SK-N-SH (cell line): ENCODE results near the gene IRAG1. TPM values are rescaled to one million over a fixed set of nuclear protein-coding genes. Genes with fewer than 3 reads are reported as not detected.

Experiments
- CTCF ChIA-PET: fragments of 300-600, 350-600 bp; formaldehyde crosslinking; extraction: SDS; loops from one replicate; lab custom pipeline; 2021; lab: Yijun Ruan, JAX
- POLR2A ChIA-PET: fragments of 350-600 bp; sonication (Branson Sonifier 250); formaldehyde crosslinking; extraction: SDS; loops from one replicate; lab custom pipeline; 2020; ENCODE audit warnings: antibody characterized with exemption, inconsistent platforms; lab: Yijun Ruan, JAX
- DNase-seq: peaks from one replicate; pipeline ENCODE4 v3.0.0; 2012
- H2AFZ ChIP-seq: fragments of 200-600 bp; sonication (generic); 2 replicates; pipeline ENCODE4 v1.8.1; 2016; ENCODE audit warnings: antibody characterized with exemption, mild to moderate bottlenecking, low read depth
- H3F3A ChIP-seq: fragments of 200-600 bp; sonication (generic); replicated peaks from 2 replicates; pipeline ENCODE3; 2016; ENCODE audit warnings: antibody characterized with exemption, mild to moderate bottlenecking; ENCODE audit not compliant: insufficient read depth
- H3K27ac ChIP-seq, 2 experiments: fragments of 200-500 bp in 1 of 2; fragments of 200-600 bp in 1 of 2; sonication (Bioruptor generic) in 1 of 2; sonication (generic), shearing (Covaris generic) in 1 of 2; 2 replicates each; pipeline versions ENCODE4 v1.5.1 to v1.6.1; 2014 to 2016; ENCODE audit warnings: low read depth in 2 of 2, inconsistent platforms in 1 of 2, low read length in 1 of 2, mild to moderate bottlenecking in 1 of 2, mixed read lengths in 1 of 2
- H3K27me3 ChIP-seq: fragments of 200-600 bp; sonication (generic), shearing (Covaris generic); 2 replicates; pipeline ENCODE4 v1.6.1; 2016; ENCODE audit warnings: mixed run types; ENCODE audit not compliant: insufficient read depth
- H3K36me3 ChIP-seq, 2 experiments: fragments of 200-500 bp in 1 of 2; fragments of 200-600 bp in 1 of 2; sonication (Bioruptor generic) in 1 of 2; sonication (generic) in 1 of 2; replicated peaks in 1 of 2; 2 replicates each; pipeline versions ENCODE3 to v1.5.1; 2014 to 2016; ENCODE audit warnings: low read length in 1 of 2, mild to moderate bottlenecking in 1 of 2; ENCODE audit not compliant: insufficient read depth in 2 of 2, control insufficient read depth in 1 of 2
- H3K4me1 ChIP-seq, 2 experiments: fragments of 200-500 bp in 1 of 2; fragments of 200-600 bp in 1 of 2; sonication (Bioruptor generic) in 1 of 2; sonication (generic), shearing (Covaris generic) in 1 of 2; 2 replicates each; pipeline versions ENCODE4 v1.5.1 to v1.6.1; 2014 to 2016; ENCODE audit warnings: low read depth in 1 of 2, low read length in 1 of 2, mixed run types in 1 of 2; ENCODE audit not compliant: insufficient read depth in 2 of 2, control insufficient read depth in 1 of 2
- H3K4me2 ChIP-seq: fragments of 200-600 bp; sonication (generic), shearing (Covaris generic); 2 replicates; pipeline ENCODE4 v1.6.1; 2017; ENCODE audit warnings: mixed run types
- H3K4me3 ChIP-seq, 2 experiments: fragments of 200-500 bp in 1 of 2; fragments of 200-600 bp in 1 of 2; sonication (Bioruptor generic) in 1 of 2; sonication (generic), shearing (Covaris generic) in 1 of 2; 2 replicates each; pipeline versions ENCODE4 v1.5.1 to v1.8.1; 2014 to 2016; ENCODE audit warnings: low read depth in 2 of 2, inconsistent platforms in 1 of 2, low read length in 1 of 2, mild to moderate bottlenecking in 1 of 2, mixed read lengths in 1 of 2, moderate library complexity in 1 of 2
- H3K79me2 ChIP-seq: fragments of 200-600 bp; sonication (generic); 2 replicates; pipeline ENCODE4 v1.8.1; 2017; ENCODE audit warnings: mild to moderate bottlenecking; ENCODE audit not compliant: insufficient read depth
- H3K9ac ChIP-seq: fragments of 200-600 bp; sonication (generic); 2 replicates; pipeline ENCODE4 v1.6.1; 2017; ENCODE audit warnings: mixed run types
- H3K9me2 ChIP-seq: fragments of 200-600 bp; sonication (generic); 2 replicates; pipeline ENCODE4 v1.6.1; 2017; ENCODE audit warnings: mixed run types
- H3K9me3 ChIP-seq: fragments of 200-600 bp; sonication (generic); 2 replicates; pipeline ENCODE4 v1.6.1; 2017; ENCODE audit warnings: mixed run types, mild to moderate bottlenecking, moderate library complexity
- H4K20me1 ChIP-seq: fragments of 200-600 bp; sonication (generic); 2 replicates; pipeline ENCODE4 v1.6.1; 2017; ENCODE audit warnings: mild to moderate bottlenecking, mixed run types; ENCODE audit not compliant: insufficient read depth
- CHD2 ChIP-seq: fragments of 150-350 bp; IDR thresholded peaks from 2 replicates; pipeline ENCODE4 v1.6.1; 2018; ENCODE audit warnings: low read length; ENCODE audit not compliant: partially characterized antibody
- ELF1 ChIP-seq: IDR thresholded peaks from 2 replicates; pipeline ENCODE4 v1.4.0; 2012
- EP300 ChIP-seq, 2 experiments: IDR thresholded peaks; 2 replicates each; pipeline versions ENCODE4 v1.4.0 to v1.6.1; 2012; ENCODE audit warnings: borderline replicate concordance in 1 of 2, low read depth in 1 of 2, low read length in 1 of 2
- EZH2phosphoT487 ChIP-seq: fragments of 200-600 bp; sonication (generic); IDR thresholded peaks from 2 replicates; pipeline ENCODE4 v1.6.1; 2017; ENCODE audit warnings: low read depth, mixed run types, mild to moderate bottlenecking, antibody characterized with exemption, moderate library complexity, borderline replicate concordance
- FOSL2 ChIP-seq: IDR thresholded peaks from 2 replicates; pipeline ENCODE4 v1.4.0; 2012; ENCODE audit warnings: low read depth, mild to moderate bottlenecking, moderate library complexity, borderline replicate concordance
- FOXM1 ChIP-seq: IDR thresholded peaks from 2 replicates; pipeline ENCODE4 v1.4.0; 2012; ENCODE audit warnings: low read depth, mild to moderate bottlenecking
- JUND ChIP-seq: IDR thresholded peaks from 2 replicates; pipeline ENCODE4 v1.4.0; 2012
- NFIC ChIP-seq: IDR thresholded peaks from 2 replicates; pipeline ENCODE4 v1.4.0; 2012; ENCODE audit warnings: borderline replicate concordance
- RAD21 ChIP-seq: IDR thresholded peaks from 2 replicates; pipeline ENCODE4 v1.6.1; 2012; ENCODE audit warnings: mild to moderate bottlenecking, low read length
- REST ChIP-seq: IDR thresholded peaks from 2 replicates; pipeline ENCODE4 v1.6.1; 2012; ENCODE audit warnings: mild to moderate bottlenecking, low read depth, low read length, moderate library complexity
- RFX5 ChIP-seq: IDR thresholded peaks from 2 replicates; pipeline ENCODE4 v1.6.1; 2012; ENCODE audit warnings: mild to moderate bottlenecking, improper control_type of control experiment, low read length
- RXRA ChIP-seq: IDR thresholded peaks from 2 replicates; pipeline ENCODE4 v1.4.0; 2012; ENCODE audit warnings: low read depth, mild to moderate bottlenecking, borderline replicate concordance
- TAF1 ChIP-seq: IDR thresholded peaks from 2 replicates; pipeline ENCODE4 v1.6.1; 2012; ENCODE audit warnings: low read depth, mild to moderate bottlenecking, low read length, moderate library complexity, borderline replicate concordance
- TCF12 ChIP-seq: IDR thresholded peaks from 2 replicates; pipeline ENCODE4 v1.4.0; 2012
- TEAD4 ChIP-seq: IDR thresholded peaks from 2 replicates; pipeline ENCODE4 v1.4.0; 2012; ENCODE audit warnings: mild to moderate bottlenecking, borderline replicate concordance; ENCODE audit not compliant: insufficient read depth
- USF1 ChIP-seq: IDR thresholded peaks from 2 replicates; pipeline ENCODE4 v1.4.0; 2012; ENCODE audit warnings: low read depth, borderline replicate concordance
- ZBTB33 ChIP-seq: IDR thresholded peaks from 2 replicates; pipeline ENCODE4 v1.4.0; 2012; ENCODE audit warnings: low read depth, borderline replicate concordance
- WGBS: methylation state at CpG from one replicate; pipeline ENCODE4 v1.1.6; 2017; ENCODE audit warnings: low lambda C conversion rate; 5-methylcytosine and 5-hydroxymethylcytosine counted together
- polyA plus RNA-seq, 3 experiments: library from polyadenylated mRNA; depleted of rRNA; stranded (reverse); fragments of >200 nt; gene quantifications; 2 replicates each; pipeline ENCODE4 v1.2.3, GENCODE V29; 2012
- TF ChIP-seq, protein P1 (sequence below): fragments of 150-350 bp; IDR thresholded peaks from 2 replicates; pipeline ENCODE4 v1.6.1; 2017; ENCODE audit warnings: antibody characterized with exemption, low read length, low read depth, borderline replicate concordance

Gene IRAG1
- polyA plus RNA-seq, 1 of the 3 experiments (the other 2 are of a cell fraction) = 0.05 TPM

GRCh38 chr11:10646681-10647355 lies 46.7 kb downstream of the IRAG1 start:
- 91% methylated on average over 7 of the region's 8 CpGs for WGBS
- CTCF ChIA-PET = interaction anchor here (0.6 to 1.3 kb wide), 4 partner anchors 9 to 241 kb away, joined by 3 to 4 read pairs (median 4); partner anchors contain the start of gene RNF141
- no peak overlapping the region for H3K27ac ChIP-seq
- POLR2A ChIA-PET = no interaction called here
- H3K27me3 ChIP-seq = no peaks in the 10 kb centered on the region
- DNase-seq = no peak
- H2AFZ ChIP-seq = no peak overlapping the region
- no peaks in the 10 kb centered on the region for H3K9me2 ChIP-seq
- peaks cover 2 to 16% of the 10 kb centered on the region in 2 experiments; a peak in 2 of 4 replicates for H3K4me1 ChIP-seq
- H3K4me2 ChIP-seq = no peak overlapping the region
- no peaks in the 10 kb centered on the region for H3K9me3 ChIP-seq
- TF ChIP-seq RFX5 (no peak), TAF1 (no peak), FOXM1 (no peak), USF1 (no peak), JUND (no peak), FOSL2 (no peak), RAD21 (no peak), TCF12 (no peak), NFIC (no peak)
- no peak overlapping the region for H3K4me3 ChIP-seq
- no peaks in the 10 kb centered on the region for H3K36me3 ChIP-seq
- H3K79me2 ChIP-seq = no peaks in the 10 kb centered on the region
- no peaks in the 10 kb centered on the region for H3F3A ChIP-seq
- no peaks in the 10 kb centered on the region for H4K20me1 ChIP-seq
- no peak overlapping the region for H3K9ac ChIP-seq

- H3K4me2 ChIP-seq = no peak overlapping the region
- no peaks in the 10 kb centered on the region for H3K27me3 ChIP-seq
- peaks cover 2 to 8% of the 10 kb centered on the region in 2 experiments; a peak in 2 of 4 replicates for H3K4me1 ChIP-seq
- H3K36me3 ChIP-seq = no peaks in the 10 kb centered on the region
- DNase-seq = no peak
- H3K9me2 ChIP-seq = no peaks in the 10 kb centered on the region
- H3K9ac ChIP-seq = no peak overlapping the region
- H3K79me2 ChIP-seq = no peaks in the 10 kb centered on the region
- H3K9me3 ChIP-seq = no peaks in the 10 kb centered on the region
- POLR2A ChIA-PET = no interaction called here
- no peaks in the 10 kb centered on the region for H3F3A ChIP-seq
- no peak overlapping the region for H3K4me3 ChIP-seq
- no peak overlapping the region for H3K27ac ChIP-seq
- CTCF ChIA-PET = interaction anchor here (0.6 to 1.6 kb wide), 5 partner anchors 8 to 240 kb away, joined by 3 to 4 read pairs (median 4); no protein-coding TSS in a partner anchor
- H4K20me1 ChIP-seq = no peaks in the 10 kb centered on the region
- H2AFZ ChIP-seq = no peak overlapping the region
- TF ChIP-seq EZH2phosphoT487 (no peak), TEAD4 (no peak), ZBTB33 (no peak), CHD2 (no peak), TAF1 (no peak), EP300 (IDR thresholded peaks at IDR 0.05; ENCODE audit: borderline replicate concordance in 1 of 2, low read depth in 1 of 2, low read length in 1 of 2) (no peak), ELF1 (no peak), RXRA (no peak), REST (no peak), USF1 (no peak), RAD21 (no peak), TCF12 (no peak), FOXM1 (no peak)
- TF ChIP-seq, protein P1, sequence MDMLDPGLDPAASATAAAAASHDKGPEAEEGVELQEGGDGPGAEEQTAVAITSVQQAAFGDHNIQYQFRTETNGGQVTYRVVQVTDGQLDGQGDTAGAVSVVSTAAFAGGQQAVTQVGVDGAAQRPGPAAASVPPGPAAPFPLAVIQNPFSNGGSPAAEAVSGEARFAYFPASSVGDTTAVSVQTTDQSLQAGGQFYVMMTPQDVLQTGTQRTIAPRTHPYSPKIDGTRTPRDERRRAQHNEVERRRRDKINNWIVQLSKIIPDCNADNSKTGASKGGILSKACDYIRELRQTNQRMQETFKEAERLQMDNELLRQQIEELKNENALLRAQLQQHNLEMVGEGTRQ = no peak
Observed at GRCh38 chr11:10646005-10646404, 47.5 kb downstream of the IRAG1 start.
